Liver (tissue), 9 donors: ENCODE data around the gene MST1. TPM values are rescaled to one million over a fixed set of nuclear protein-coding genes. Genes with fewer than 3 reads are reported as not detected.

Source experiments
- DNase-seq: peaks from one replicate; pipeline ENCODE4 v3.0.0-alpha.2; 2017; ENCODE audit warnings: low spot score
- H3K27ac ChIP-seq, 2 donors: one replicate each; pipeline ENCODE4 v1.7.0; 2013; ENCODE audit warnings: inconsistent platforms in 2 of 2, low read length in 2 of 2, control low read depth in 1 of 2, low read depth in 1 of 2, mild to moderate bottlenecking in 1 of 2
- H3K27me3 ChIP-seq, 4 donors: one replicate each; pipeline versions ENCODE4 v1.6.1 to v1.7.0; 2013; ENCODE audit warnings: low read length in 3 of 4, inconsistent platforms in 1 of 4, mild to moderate bottlenecking in 1 of 4, moderate library complexity in 1 of 4; ENCODE audit not compliant: control insufficient read depth in 4 of 4, insufficient read depth in 4 of 4
- H3K36me3 ChIP-seq, 4 donors: one replicate each; pipeline versions ENCODE4 v1.6.1 to v1.7.0; 2013; ENCODE audit warnings: low read length in 3 of 4, mild to moderate bottlenecking in 3 of 4, low read depth in 1 of 4, moderate library complexity in 1 of 4; ENCODE audit not compliant: control insufficient read depth in 4 of 4, insufficient read depth in 3 of 4
- H3K4me1 ChIP-seq, 4 donors: one replicate each; pipeline versions ENCODE4 v1.6.1 to v1.7.0; 2013; ENCODE audit warnings: low read length in 3 of 4, mild to moderate bottlenecking in 3 of 4, moderate library complexity in 1 of 4; ENCODE audit not compliant: control insufficient read depth in 4 of 4, insufficient read depth in 4 of 4
- H3K4me3 ChIP-seq, 3 donors: one replicate each; pipeline versions ENCODE4 v1.6.1 to v1.7.0; 2013; ENCODE audit warnings: low read length in 3 of 3, control low read depth in 1 of 3, low read depth in 1 of 3, mild to moderate bottlenecking in 1 of 3
- H3K9ac ChIP-seq, 2 donors: one replicate each; pipeline ENCODE4 v1.7.0; 2013; ENCODE audit warnings: low read length in 2 of 2, mild to moderate bottlenecking in 2 of 2, moderate library complexity in 2 of 2, control low read depth in 1 of 2, low read depth in 1 of 2
- H3K9me3 ChIP-seq, 4 donors: one replicate each; pipeline versions ENCODE4 v1.6.1 to v1.7.0; 2013; ENCODE audit warnings: low read length in 3 of 4; ENCODE audit not compliant: control insufficient read depth in 4 of 4
- ATF3 ChIP-seq: IDR thresholded peaks from 2 replicates; pipeline ENCODE4 v1.6.1; 2016; ENCODE audit warnings: antibody characterized with exemption
- FOXA1 ChIP-seq: IDR thresholded peaks from 2 replicates; pipeline ENCODE4 v1.6.1; 2016; ENCODE audit warnings: antibody characterized with exemption
- GABPA ChIP-seq, 2 donors: IDR thresholded peaks in 1 of 2; conservative IDR thresholded peaks in 1 of 2; 2 replicates each; pipeline ENCODE4 v1.6.1; 2016; ENCODE audit warnings: antibody characterized with exemption in 2 of 2, mild to moderate bottlenecking in 1 of 2, moderate library complexity in 1 of 2
- HNF4A ChIP-seq, 2 donors: conservative IDR thresholded peaks; 2 replicates each; pipeline ENCODE4 v1.6.1; 2016; ENCODE audit warnings: antibody characterized with exemption in 2 of 2, mild to moderate bottlenecking in 2 of 2
- HNF4G ChIP-seq: IDR thresholded peaks from 2 replicates; pipeline ENCODE4 v1.6.1; 2016; ENCODE audit warnings: antibody characterized with exemption
- NR2F2 ChIP-seq: IDR thresholded peaks from 2 replicates; pipeline ENCODE4 v1.6.1; 2016; ENCODE audit warnings: antibody characterized with exemption
- RXRA ChIP-seq, 2 donors: IDR thresholded peaks; 2 replicates each; pipeline ENCODE4 v1.6.1; 2017 to 2018; ENCODE audit warnings: antibody characterized with exemption in 2 of 2, mild to moderate bottlenecking in 1 of 2
- SP1 ChIP-seq: IDR thresholded peaks from 2 replicates; pipeline ENCODE4 v1.6.1; 2018; ENCODE audit warnings: antibody characterized with exemption, mild to moderate bottlenecking
- TAF1 ChIP-seq: conservative IDR thresholded peaks from 2 replicates; pipeline ENCODE4 v1.6.1; 2016; ENCODE audit warnings: antibody characterized with exemption, mild to moderate bottlenecking
- WGBS: extraction: QIAGEN DNeasy Blood & Tissue Kit; methylation state at CpG from one replicate; pipeline ENCODE4 v1.1.7; 2013; 5-methylcytosine and 5-hydroxymethylcytosine counted together
- polyA plus RNA-seq, 2 donors: library from polyadenylated mRNA; stranded (reverse) in 1 of 2; unstranded in 1 of 2; fragments of 200-250 nt in 1 of 2; fragments of >200 nt in 1 of 2; fragmentation: Nextera tagmentation in 1 of 2; extraction: Ambion mirVana in 1 of 2; gene quantifications; one replicate each; pipeline versions ENCODE4 v1.2.1 to v1.2.3, GENCODE V29; 2013 to 2015
- total RNA-seq, 2 donors: library from RNA; depleted of rRNA; stranded (reverse); fragments of >200 nt; gene quantifications; one replicate each; pipeline ENCODE4 v1.2.3, GENCODE V29; 2014
- TF ChIP-seq, protein P1 (sequence below): IDR thresholded peaks from 2 replicates; pipeline ENCODE4 v1.6.1; 2016; ENCODE audit warnings: antibody characterized with exemption, mild to moderate bottlenecking
- TF ChIP-seq, protein P2 (sequence below): fragments of 150-350 bp; IDR thresholded peaks from 2 replicates; pipeline ENCODE4 v1.5.1; 2017; ENCODE audit warnings: improper control_type of control experiment, low read depth, low read length; ENCODE audit not compliant: missing input control
- TF ChIP-seq, protein P3 (sequence below): IDR thresholded peaks from 2 replicates; pipeline ENCODE4 v1.6.1; 2016; ENCODE audit warnings: antibody characterized with exemption
- donor health status: healthy.
- donor health status: healthy.
- donor health status: healthy.
- donor health status: healthy.
- donor health status: healthy.

Gene MST1
- total and polyA plus RNA-seq, 4 donors = 262 to 634 (median 530) TPM

DNA sequence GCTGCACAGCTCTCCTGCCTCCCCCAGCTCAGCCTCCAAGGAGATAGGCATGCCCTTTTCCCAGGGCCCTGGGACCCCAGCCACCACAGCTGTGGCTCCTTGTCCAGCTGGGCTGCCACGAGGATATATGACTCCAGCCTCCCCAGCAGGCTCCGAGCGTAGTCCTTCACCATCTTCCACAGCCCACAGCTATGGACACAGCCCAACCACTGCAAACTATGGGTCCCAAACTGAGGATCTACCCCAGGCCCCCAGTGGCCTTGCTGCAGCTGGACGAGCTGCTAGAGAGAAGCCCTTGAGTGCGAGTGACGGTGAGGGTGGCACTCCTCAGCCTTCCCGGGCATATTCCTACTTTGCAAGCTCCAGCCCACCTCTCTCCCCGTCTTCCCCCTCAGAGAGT is 35.7 kb downstream of the MST1 start (continued):
- TF ChIP-seq, protein P1, sequence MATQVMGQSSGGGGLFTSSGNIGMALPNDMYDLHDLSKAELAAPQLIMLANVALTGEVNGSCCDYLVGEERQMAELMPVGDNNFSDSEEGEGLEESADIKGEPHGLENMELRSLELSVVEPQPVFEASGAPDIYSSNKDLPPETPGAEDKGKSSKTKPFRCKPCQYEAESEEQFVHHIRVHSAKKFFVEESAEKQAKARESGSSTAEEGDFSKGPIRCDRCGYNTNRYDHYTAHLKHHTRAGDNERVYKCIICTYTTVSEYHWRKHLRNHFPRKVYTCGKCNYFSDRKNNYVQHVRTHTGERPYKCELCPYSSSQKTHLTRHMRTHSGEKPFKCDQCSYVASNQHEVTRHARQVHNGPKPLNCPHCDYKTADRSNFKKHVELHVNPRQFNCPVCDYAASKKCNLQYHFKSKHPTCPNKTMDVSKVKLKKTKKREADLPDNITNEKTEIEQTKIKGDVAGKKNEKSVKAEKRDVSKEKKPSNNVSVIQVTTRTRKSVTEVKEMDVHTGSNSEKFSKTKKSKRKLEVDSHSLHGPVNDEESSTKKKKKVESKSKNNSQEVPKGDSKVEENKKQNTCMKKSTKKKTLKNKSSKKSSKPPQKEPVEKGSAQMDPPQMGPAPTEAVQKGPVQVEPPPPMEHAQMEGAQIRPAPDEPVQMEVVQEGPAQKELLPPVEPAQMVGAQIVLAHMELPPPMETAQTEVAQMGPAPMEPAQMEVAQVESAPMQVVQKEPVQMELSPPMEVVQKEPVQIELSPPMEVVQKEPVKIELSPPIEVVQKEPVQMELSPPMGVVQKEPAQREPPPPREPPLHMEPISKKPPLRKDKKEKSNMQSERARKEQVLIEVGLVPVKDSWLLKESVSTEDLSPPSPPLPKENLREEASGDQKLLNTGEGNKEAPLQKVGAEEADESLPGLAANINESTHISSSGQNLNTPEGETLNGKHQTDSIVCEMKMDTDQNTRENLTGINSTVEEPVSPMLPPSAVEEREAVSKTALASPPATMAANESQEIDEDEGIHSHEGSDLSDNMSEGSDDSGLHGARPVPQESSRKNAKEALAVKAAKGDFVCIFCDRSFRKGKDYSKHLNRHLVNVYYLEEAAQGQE = no peak
- TF ChIP-seq HNF4G = no peak
- no peak for TF ChIP-seq TAF1
- no peak for TF ChIP-seq HNF4A (conservative IDR thresholded peaks at IDR 0.05)
- no peak for TF ChIP-seq GABPA (IDR thresholded peaks at IDR 0.05 in 1 of 2, conservative IDR thresholded peaks at IDR 0.05 in 1 of 2)
- no peak for TF ChIP-seq FOXA1

DNA sequence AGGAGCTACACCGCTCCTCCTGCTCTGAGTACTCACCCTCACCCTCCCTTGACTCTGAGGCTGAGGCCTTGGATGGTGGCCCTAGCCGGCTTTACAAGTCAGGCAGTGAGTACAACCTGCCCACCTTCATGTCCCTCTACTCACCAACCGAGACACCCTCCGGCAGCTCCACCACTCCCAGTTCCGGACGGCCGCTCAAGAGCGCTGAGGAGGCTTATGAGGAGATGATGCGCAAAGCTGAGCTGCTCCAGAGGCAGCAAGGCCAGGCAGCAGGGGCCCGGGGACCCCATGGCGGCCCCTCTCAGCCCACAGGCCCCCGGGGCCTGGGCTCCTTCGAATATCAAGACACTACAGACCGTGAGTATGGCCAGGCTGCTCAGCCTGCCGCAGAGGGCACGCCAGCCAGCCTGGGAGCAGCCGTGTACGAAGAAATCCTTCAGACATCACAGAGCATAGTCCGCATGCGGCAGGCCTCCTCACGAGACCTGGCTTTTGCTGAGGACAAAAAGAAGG is 36.3 kb downstream of the MST1 start:
- no peaks in the 10 kb centered on the region for H3K9me3 ChIP-seq
- H3K4me3 ChIP-seq = no peak overlapping the region
- no peak overlapping the region for H3K27ac ChIP-seq
- no peak overlapping the region for H3K9ac ChIP-seq
- DNase-seq = no peak
- no peaks in the 10 kb centered on the region for H3K27me3 ChIP-seq
- H3K36me3 ChIP-seq = no peaks in the 10 kb centered on the region
- H3K4me1 ChIP-seq = peaks cover 0 to 4% (median under 1%) of the 10 kb centered on the region in 4 donors
- no peak for TF ChIP-seq SP1
- 94% methylated on average over 21 of the region's 21 CpGs for WGBS

- no peak overlapping the region for H3K9ac ChIP-seq
- no peak for DNase-seq
- no peaks in the 10 kb centered on the region for H3K27me3 ChIP-seq
- no peak overlapping the region for H3K4me3 ChIP-seq
- TF ChIP-seq FOXA1 (no peak), NR2F2 (no peak), RXRA (IDR thresholded peaks at IDR 0.05) (no peak), ATF3 (no peak), TAF1 (no peak), HNF4A (conservative IDR thresholded peaks at IDR 0.05) (no peak), GABPA (IDR thresholded peaks at IDR 0.05 in 1 of 2, conservative IDR thresholded peaks at IDR 0.05 in 1 of 2) (no peak)
- TF ChIP-seq, protein P2, sequence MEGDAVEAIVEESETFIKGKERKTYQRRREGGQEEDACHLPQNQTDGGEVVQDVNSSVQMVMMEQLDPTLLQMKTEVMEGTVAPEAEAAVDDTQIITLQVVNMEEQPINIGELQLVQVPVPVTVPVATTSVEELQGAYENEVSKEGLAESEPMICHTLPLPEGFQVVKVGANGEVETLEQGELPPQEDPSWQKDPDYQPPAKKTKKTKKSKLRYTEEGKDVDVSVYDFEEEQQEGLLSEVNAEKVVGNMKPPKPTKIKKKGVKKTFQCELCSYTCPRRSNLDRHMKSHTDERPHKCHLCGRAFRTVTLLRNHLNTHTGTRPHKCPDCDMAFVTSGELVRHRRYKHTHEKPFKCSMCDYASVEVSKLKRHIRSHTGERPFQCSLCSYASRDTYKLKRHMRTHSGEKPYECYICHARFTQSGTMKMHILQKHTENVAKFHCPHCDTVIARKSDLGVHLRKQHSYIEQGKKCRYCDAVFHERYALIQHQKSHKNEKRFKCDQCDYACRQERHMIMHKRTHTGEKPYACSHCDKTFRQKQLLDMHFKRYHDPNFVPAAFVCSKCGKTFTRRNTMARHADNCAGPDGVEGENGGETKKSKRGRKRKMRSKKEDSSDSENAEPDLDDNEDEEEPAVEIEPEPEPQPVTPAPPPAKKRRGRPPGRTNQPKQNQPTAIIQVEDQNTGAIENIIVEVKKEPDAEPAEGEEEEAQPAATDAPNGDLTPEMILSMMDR = no peak
- TF ChIP-seq, protein P3, sequence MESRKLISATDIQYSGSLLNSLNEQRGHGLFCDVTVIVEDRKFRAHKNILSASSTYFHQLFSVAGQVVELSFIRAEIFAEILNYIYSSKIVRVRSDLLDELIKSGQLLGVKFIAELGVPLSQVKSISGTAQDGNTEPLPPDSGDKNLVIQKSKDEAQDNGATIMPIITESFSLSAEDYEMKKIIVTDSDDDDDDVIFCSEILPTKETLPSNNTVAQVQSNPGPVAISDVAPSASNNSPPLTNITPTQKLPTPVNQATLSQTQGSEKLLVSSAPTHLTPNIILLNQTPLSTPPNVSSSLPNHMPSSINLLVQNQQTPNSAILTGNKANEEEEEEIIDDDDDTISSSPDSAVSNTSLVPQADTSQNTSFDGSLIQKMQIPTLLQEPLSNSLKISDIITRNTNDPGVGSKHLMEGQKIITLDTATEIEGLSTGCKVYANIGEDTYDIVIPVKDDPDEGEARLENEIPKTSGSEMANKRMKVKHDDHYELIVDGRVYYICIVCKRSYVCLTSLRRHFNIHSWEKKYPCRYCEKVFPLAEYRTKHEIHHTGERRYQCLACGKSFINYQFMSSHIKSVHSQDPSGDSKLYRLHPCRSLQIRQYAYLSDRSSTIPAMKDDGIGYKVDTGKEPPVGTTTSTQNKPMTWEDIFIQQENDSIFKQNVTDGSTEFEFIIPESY = no peak
- 93% methylated on average over 36 of the region's 36 CpGs for WGBS
- H3K27ac ChIP-seq = no peak overlapping the region
- H3K9me3 ChIP-seq = no peaks in the 10 kb centered on the region
- H3K36me3 ChIP-seq = no peaks in the 10 kb centered on the region
- peaks cover 0 to 8% (median 4%) of the 10 kb centered on the region in 4 donors for H3K4me1 ChIP-seq
These were observed 36.9 kb downstream of the MST1 start for GRCh38 chr3:49652218-49652902.
